HUDEP-2 (cell line): ENCODE results near the gene IL32.

Source experiments
- DNase-seq, 76 experiments: peaks; one replicate each; lab custom pipeline; 2025; ENCODE audit not compliant: unreplicated experiment in 76 of 76; lab: John Stamatoyannopoulos, UW

IL32 gene

DNA sequence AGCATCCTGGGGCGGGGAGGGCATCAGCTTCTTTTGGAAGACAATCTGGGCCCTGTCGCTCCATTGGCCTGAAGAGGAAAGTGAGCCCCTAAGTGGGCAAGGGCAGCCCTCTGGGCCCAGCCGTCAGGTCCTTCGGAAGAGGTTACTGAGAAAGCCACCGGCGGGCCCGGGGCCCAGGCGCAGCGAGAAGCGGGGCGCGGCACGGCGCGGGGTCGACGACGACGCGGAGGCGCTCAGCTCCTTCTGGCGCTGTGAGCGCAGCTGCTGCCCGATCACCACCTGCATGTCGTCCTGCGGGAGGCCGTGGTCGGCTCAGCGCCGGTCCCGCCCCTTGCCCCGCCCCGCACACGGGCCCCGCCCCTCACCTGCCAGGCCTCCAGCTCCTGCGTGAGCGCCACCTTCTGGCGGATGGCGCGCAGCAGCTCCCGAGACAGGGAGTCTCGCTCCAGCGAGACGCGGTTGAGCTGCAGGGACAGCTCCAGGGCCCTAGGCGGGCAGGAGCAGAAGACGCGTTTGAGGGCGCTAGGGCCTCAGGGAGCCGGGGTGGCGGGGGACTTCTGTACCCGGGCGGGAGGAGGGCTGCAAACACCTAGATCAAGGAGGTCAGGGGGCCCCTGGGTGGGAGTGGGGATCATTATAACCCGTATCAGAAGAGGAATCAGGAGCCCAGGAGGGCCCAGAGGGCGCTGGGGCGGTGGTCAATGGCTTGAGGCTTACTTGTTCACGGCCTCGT, 37.3 kb upstream of the IL32 start:
- DNase-seq, result peak in 71 of 76 experiments; percentile 20 to 90 (median 77)

- DNase-seq, result no peak
Measured at GRCh38 chr16:3028716-3029319, 36.6 kb upstream of the IL32 start.

GRCh38 chr16:3029491-3030221, 35.8 kb upstream of the IL32 start:
- peak in 2 of 76 experiments; percentile 20 to 36 for DNase-seq

GRCh38 chr16:3030222-3031212, 34.9 kb upstream of the IL32 start:
- DNase-seq, result no peak

- no peak for DNase-seq
Measured at GRCh38 chr16:3032624-3033023, 32.8 kb upstream of the IL32 start.

- DNase-seq, result no peak
Measured at GRCh38 chr16:3035289-3035971, 30.0 kb upstream of the IL32 start.

- no peak for DNase-seq
Measured at GRCh38 chr16:3035972-3036725, 29.3 kb upstream of the IL32 start.

DNA sequence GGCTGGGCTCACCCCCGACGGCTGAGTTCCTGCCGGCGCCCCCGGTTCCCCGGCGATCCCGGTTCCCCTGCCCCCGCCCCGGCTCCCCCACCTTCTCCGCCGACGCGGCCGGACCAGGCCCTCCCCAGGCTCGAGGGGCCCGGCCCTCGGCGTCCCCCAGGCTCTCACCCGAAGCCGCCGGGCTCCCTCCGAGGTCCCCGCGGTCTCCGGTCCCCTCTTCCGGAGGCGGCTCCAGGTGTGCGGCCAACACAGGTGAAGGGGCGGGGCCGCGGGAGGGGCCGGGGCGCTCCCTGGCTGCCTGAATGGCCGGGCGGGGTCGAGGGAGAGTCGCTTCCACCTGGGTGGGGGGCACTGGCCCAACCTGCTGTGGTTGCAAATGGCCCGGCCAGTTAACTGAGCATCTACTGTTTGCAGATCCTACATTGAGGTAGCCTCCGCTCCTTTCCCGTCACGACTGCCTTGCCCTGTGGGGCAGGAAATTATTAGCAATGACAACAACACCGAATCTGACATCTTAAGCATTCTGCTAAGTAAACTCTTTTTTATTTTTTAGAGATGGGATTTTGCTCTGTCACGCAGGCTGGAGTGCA, 28.6 kb upstream of the IL32 start, which contains the start of gene BICDL2:
BICDL2 (minus strand) TSS at position 219 of the 590 bp plus-strand sequence. CDS start 1,448 bp downstream, outside the sequence.
- DNase-seq, result no peak

DNA sequence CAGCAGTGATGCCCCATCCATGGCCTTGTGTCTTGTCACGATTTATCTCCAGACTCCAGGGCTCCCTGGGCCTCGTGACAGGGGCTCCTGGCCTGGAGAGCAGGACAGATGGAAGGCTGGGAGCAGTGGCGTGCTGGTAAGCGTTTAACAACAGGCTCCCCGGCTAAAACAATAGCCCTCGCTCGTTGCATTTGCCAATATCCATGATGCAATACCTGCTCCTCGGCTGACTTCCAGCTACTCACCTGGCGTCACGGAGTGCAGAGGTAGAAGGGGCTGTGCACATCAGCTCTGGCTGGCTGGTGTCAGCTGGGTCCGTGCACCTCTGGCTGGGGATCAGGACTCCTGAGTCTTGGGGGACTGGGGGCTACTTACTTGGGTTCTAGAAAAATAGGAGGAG, 27.2 kb upstream of the IL32 start:
- no peak for DNase-seq

- no peak for DNase-seq
Measured at GRCh38 chr16:3038896-3039295, 26.5 kb upstream of the IL32 start.

DNA sequence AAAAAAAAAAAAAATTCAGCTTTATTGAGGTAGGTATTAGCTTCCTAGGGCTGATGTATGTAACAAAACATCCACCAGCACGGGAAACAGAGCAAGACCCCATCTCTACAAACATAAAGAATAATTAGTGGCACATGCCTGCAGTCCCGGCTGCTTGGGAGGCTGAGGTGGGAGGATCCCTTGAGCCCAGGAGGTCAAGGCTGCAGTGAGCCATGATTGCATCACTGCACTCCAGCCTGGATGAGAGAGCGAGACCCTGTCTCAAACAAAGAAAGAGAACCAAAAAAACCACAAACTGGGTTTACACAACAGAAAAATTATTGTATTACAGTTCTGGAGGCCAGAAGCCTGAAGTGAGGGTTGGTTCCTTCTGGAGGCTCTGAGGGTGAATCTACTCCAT, 23.1 kb upstream of the IL32 start:
- DNase-seq, result no peak

DNA sequence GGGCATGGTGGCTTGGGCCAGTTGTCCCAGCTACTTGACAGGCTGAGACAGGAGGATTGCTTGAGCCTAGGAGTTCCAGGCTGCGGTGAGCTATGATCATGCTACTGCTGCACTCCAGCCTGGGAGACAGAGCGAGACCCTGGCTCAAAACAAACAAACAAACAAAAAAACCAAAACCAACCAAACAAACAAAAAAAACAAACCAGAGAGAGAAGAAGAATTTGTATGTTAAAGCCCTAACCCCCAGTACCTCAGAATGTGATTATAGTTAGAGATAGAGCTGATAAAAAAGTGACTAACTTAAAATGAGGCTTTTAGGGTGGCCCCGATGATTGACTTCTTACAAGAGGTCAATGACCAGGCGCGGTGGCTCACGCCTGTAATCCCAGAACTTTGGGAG, 20.7 kb upstream of the IL32 start:
- no peak for DNase-seq

DNA sequence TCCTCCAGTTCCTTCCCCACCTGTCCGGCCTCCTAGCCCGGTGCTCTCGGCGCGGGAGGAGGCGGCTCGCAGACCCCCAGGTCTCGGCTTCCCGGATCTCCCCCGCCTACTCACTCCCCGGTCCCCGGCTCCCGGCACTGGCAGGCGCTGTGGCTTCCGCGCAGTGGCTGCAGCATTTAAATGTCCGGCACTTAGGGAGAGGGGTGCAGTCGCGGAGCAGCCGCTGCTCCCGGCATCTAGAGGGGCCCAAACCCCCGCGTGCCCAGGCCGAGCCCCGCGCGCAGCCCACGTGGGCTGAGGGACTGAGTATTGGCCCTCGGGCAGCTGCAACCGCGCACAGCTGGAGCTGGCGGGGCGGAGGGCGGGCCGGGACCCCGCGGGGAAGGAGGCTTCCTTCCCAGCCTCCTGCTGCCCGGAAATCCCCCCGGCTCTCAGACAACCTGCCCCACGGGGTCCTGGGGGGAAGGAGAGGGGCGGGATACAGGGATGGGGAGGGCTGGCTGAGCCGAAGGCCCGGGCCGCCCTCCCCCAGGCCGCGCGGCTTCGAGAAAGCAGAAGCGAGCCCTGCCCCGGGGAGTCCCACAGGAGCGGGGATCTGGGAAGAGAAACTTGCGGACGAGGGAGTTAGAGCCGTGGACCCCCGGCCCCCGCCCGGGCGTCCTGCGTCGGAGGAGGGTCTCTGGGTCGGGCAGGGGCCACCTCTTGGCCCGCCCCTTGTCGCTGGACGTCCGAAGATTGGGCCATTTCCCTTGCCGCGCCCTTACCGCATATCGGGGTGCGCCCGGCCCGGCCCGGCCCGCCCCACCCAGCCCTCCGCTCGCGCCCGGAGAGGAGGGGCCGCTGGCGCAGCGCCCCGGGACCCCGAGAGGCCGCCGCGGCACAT, 19.4 kb upstream of the IL32 start, which contains the start of gene MMP25:
MMP25 (plus strand) TSS at position 804 of the 883 bp plus-strand sequence. CDS start 357 bp downstream, outside the sequence.
- DNase-seq, result no peak

DNA sequence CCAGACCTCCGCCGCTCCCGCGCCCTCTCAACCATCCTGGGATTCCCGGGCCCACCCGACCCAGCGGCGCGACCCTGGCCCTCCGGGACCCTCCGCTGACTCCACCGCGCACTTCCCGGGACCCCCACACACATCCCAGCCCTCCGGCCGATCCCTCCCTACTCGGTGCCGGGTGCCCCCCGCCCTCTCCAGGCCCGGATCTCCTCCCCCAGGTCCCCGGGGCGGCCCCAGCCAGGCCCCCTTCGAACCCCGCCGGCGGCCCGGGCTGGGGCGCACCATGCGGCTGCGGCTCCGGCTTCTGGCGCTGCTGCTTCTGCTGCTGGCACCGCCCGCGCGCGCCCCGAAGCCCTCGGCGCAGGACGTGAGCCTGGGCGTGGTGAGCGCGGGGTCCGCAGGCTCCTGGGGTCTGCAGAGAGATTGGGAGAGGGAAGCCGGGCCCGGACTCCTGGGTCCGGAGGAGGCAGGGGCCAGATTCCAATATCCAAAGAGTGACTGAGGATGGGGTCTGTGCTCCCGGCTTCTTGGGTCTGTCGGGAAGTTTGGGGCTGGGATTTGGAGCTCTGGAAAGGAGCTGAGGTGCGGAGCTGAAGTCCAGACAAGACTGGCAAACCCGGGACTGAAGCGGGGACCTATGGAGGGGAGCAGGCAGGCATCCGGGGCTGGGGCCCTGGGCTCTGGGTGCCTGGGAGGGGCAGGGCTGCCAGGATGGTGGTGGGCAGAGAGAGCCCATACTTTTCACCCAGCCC, 18.6 kb upstream of the IL32 start:
- DNase-seq, result no peak

- no peak for DNase-seq
Measured at GRCh38 chr16:3047387-3047720, 18.1 kb upstream of the IL32 start.

DNA sequence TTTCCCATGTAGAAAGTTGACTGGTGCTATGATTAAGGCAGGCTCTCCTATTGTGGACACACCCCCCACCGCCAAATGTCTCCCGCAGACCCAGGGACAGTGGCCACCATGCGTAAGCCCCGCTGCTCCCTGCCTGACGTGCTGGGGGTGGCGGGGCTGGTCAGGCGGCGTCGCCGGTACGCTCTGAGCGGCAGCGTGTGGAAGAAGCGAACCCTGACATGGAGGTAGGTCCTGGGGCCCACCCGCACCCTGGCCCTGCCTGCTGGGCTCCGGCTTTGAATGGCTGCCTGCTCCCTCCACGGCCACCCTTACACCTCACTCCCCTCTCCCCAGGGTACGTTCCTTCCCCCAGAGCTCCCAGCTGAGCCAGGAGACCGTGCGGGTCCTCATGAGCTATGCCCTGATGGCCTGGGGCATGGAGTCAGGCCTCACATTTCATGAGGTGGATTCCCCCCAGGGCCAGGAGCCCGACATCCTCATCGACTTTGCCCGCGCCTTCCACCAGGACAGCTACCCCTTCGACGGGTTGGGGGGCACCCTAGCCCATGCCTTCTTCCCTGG, 15.4 kb upstream of the IL32 start:
- DNase-seq, result no peak

DNA sequence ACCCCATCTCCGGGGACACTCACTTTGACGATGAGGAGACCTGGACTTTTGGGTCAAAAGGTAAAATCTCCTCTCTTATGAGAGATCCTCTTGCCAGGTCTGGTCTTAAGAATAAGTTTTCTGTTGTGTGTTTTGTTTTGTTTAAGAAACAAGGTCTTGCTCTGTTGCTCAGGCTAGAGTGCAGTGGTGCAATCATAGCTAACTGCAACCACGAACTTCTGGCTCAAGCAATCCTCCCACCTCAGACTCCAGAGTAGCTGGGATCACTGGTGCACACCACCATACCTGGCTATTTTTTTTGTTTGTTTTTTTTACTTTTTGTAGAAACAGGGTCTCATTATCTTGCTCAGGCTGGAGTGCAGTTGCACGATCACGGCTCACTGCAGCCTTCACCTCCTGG, 15.0 kb upstream of the IL32 start:
- no peak for DNase-seq
